HG03139 (cell line): ENCODE results near the gene KRT86.
A peak's percentile ranks its signal among the peaks of the same experiment; 100 is the strongest.
"Not testable (repeated sequence)": the region's sequence is repeated elsewhere in the genome, so short reads cannot be mapped to it uniquely, and the experiment has no call there.

Source experiments
- ATAC-seq: cut with Tn5 transposase; IDR thresholded peaks from one replicate; pipeline ENCODE4 v1.9.1; 2021; ENCODE audit not compliant: unreplicated experiment

The KRT86 gene

GRCh38 chr12:52290483-52291134 lies 16.2 kb downstream of the KRT86 start:
- ATAC-seq = not testable (repeated sequence)

GRCh38 chr12:52291267-52291935 lies 17.0 kb downstream of the KRT86 start, which contains the start of gene KRT81:
KRT81 (minus strand) TSS chr12:52291534; CDS start chr12:52291465, 69 bp downstream.
- no peak for ATAC-seq

- no peak for ATAC-seq
Measured at GRCh38 chr12:52293926-52294325, 19.5 kb downstream of the KRT86 start.

GRCh38 chr12:52294803-52295202 lies 20.4 kb downstream of the KRT86 start:
- no peak for ATAC-seq

GRCh38 chr12:52295663-52296062 lies 21.2 kb downstream of the KRT86 start:
- no peak for ATAC-seq

GRCh38 chr12:52296572-52297215 lies 22.2 kb downstream of the KRT86 start:
- ATAC-seq = no peak

- ATAC-seq = no peak
Measured at GRCh38 chr12:52298677-52299190, 24.3 kb downstream of the KRT86 start.

- no peak for ATAC-seq
Measured at GRCh38 chr12:52300796-52301691, 26.6 kb downstream of the KRT86 start.

GRCh38 chr12:52301721-52302120 lies 27.3 kb downstream of the KRT86 start:
- not testable (repeated sequence) for ATAC-seq

GRCh38 chr12:52302242-52302914 lies 27.9 kb downstream of the KRT86 start:
- ATAC-seq = not testable (repeated sequence)

GRCh38 chr12:52304941-52305411 lies 30.5 kb downstream of the KRT86 start:
- ATAC-seq = peak; percentile 83

- ATAC-seq = no peak
Measured at GRCh38 chr12:52305921-52306705, 31.7 kb downstream of the KRT86 start.

GRCh38 chr12:52306731-52307130 lies 32.3 kb downstream of the KRT86 start:
- ATAC-seq = no peak

- ATAC-seq = no peak
Measured at GRCh38 chr12:52307836-52308805, 33.7 kb downstream of the KRT86 start.

GRCh38 chr12:52308806-52309425 lies 34.5 kb downstream of the KRT86 start:
- no peak for ATAC-seq

- no peak for ATAC-seq
Measured at GRCh38 chr12:52310622-52311284, 36.3 kb downstream of the KRT86 start.

GRCh38 chr12:52311285-52311648 lies 36.8 kb downstream of the KRT86 start:
- no peak for ATAC-seq
